NT2/D1 (cell line): Measurements from ENCODE around the gene DNAJC22.
"Not testable (repeated sequence)": the region's sequence is repeated elsewhere in the genome, so short reads cannot be mapped to it uniquely, and the experiment has no call there.

ENCODE experiments used
- DNase-seq: peaks from one replicate; pipeline ENCODE4 v3.0.0-alpha.2; 2011; ENCODE audit warnings: low read depth, low spot score
- H3K27me3 ChIP-seq: 2 replicates; pipeline ENCODE4 v1.6.0; 2011; ENCODE audit warnings: mild to moderate bottlenecking; ENCODE audit not compliant: insufficient read length, insufficient read depth
- H3K36me3 ChIP-seq: 2 replicates; pipeline ENCODE4 v1.6.1; 2011; ENCODE audit warnings: mild to moderate bottlenecking, low read length, mixed read lengths; ENCODE audit not compliant: insufficient read depth, insufficient read length
- H3K4me1 ChIP-seq: 2 replicates; pipeline ENCODE4 v1.5.1; 2011; ENCODE audit not compliant: insufficient read depth, insufficient read length
- H3K4me3 ChIP-seq: 2 replicates; pipeline ENCODE4 v1.5.1; 2011; ENCODE audit warnings: low read depth; ENCODE audit not compliant: insufficient read length
- H3K9ac ChIP-seq: 2 replicates; pipeline ENCODE4 v1.6.0; 2011; ENCODE audit warnings: low read depth; ENCODE audit not compliant: insufficient read length
- H3K9me3 ChIP-seq: 2 replicates; pipeline ENCODE4 v1.5.1; 2011; ENCODE audit warnings: mild to moderate bottlenecking, low read length; ENCODE audit not compliant: insufficient read depth
- SUZ12 ChIP-seq: IDR thresholded peaks from 2 replicates; pipeline ENCODE4 v1.6.1; 2011; ENCODE audit not compliant: insufficient read length, insufficient read depth; ENCODE audit errors: extremely low read depth
- YY1 ChIP-seq: IDR thresholded peaks from 2 replicates; pipeline ENCODE4 v1.6.1; 2011; ENCODE audit not compliant: insufficient read length, insufficient read depth
- ZNF274 ChIP-seq: IDR thresholded peaks from 2 replicates; pipeline ENCODE4 v1.6.1; 2011; ENCODE audit warnings: mild to moderate bottlenecking, low read depth, low read length

The DNAJC22 gene

DNA sequence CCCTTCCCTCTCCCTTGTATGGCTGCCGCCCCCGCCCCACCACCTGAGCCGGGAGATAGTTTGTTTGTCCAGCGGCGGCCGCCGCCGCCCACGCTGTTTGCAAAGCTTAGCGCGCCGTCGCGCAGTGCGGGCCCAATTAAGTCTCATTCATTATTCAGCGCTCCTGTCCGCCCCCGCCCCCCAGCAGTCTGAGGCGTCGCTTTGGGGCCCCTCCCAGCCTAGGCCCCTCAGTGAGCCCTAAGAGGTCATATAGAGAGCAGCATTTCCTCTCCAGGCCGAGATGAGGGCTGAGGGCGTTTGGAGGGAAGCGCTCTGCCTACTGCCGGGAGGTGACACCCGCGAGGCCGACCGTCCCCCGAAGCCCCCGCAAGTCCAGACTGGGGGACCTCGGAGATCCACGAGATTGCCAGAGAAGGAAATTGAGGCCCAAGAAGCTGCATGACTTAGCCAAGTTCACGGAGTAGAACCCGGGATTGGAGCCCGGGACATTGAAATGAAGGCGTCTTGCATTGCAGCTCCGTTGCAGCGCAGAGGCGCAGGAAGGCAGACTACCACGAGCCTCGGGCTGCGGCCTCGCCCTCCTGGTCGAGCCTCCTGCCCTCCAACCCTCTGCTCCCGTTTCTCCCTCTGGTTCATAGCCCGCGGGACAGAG, at the start of gene DNAJC22:
Gene DNAJC22, plus strand, starts transcription at position 230 of the 652 bp plus-strand sequence. CDS start 1,985 bp downstream, outside the sequence.
- no peak for TF ChIP-seq YY1
- TF ChIP-seq ZNF274: no peak
- TF ChIP-seq SUZ12: no peak
- H3K27me3 ChIP-seq: peaks cover 75% of the 10 kb centered on the region
- H3K4me1 ChIP-seq: peaks cover 13% of the 10 kb centered on the region
- H3K36me3 ChIP-seq: no peaks in the 10 kb centered on the region
- H3K9ac ChIP-seq: peak within 1 kb of the TSS; percentile 65
- H3K4me3 ChIP-seq: peak within 1 kb of the TSS; percentile 49
- DNase-seq: no peak
- no peaks in the 10 kb centered on the region for H3K9me3 ChIP-seq

DNA sequence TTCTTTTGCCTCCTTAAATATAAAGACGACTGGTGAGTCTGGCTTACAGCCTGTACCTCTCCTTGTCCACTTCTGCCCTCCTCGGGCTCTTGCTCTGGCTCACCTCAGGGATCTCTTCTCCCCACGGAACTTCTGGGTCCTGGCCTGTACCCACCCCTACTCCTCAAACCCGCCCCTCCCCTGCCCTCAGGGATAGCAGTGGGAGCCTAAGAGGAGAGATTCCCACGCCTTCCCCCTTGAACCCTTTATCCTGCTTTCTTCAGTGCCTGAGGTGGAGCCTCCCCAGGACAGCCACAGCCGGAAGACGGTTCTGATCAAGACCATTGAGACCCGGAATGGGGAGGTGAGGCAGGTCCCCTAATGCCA, 49.0 kb upstream of the DNAJC22 start:
- no peak for DNase-seq
- H3K4me1 ChIP-seq: peaks cover 32% of the 10 kb centered on the region
- H3K27me3 ChIP-seq: peaks cover 36% of the 10 kb centered on the region
- no peaks in the 10 kb centered on the region for H3K36me3 ChIP-seq
- TF ChIP-seq YY1 (no peak), ZNF274 (no peak), SUZ12 (no peak)
- peak overlapping the region; percentile 13 for H3K4me3 ChIP-seq
- peaks cover 16% of the 10 kb centered on the region; the same call in 1 of the 2 replicates for H3K9me3 ChIP-seq
- no peak overlapping the region for H3K9ac ChIP-seq

DNA sequence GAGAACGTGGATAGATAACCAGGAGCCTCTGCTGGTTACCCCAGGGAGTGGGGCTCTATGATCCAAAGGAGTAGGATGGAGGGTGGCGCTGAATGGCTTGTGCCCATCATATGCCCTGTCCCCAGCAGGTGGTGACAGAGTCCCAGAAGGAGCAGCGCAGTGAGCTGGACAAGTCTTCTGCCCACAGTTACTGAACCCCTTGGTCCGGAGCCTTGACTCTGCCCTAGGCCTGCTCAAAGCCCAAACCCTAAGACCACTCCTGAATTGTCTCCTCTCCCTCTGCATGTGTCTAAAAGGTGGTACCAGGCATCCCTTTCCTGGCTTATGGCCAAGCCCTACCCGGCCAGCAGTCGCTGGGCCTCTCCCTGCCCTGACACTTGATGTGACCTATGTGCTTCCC, 48.5 kb upstream of the DNAJC22 start:
- H3K4me1 ChIP-seq: peaks cover 28% of the 10 kb centered on the region
- no peak overlapping the region for H3K9ac ChIP-seq
- peaks cover 36% of the 10 kb centered on the region for H3K27me3 ChIP-seq
- H3K9me3 ChIP-seq: peaks cover 16% of the 10 kb centered on the region; the same call in 1 of the 2 replicates
- no peaks in the 10 kb centered on the region for H3K36me3 ChIP-seq
- DNase-seq: no peak
- TF ChIP-seq ZNF274: no peak
- no peak for TF ChIP-seq YY1
- TF ChIP-seq SUZ12: no peak
- no peak overlapping the region for H3K4me3 ChIP-seq

DNA sequence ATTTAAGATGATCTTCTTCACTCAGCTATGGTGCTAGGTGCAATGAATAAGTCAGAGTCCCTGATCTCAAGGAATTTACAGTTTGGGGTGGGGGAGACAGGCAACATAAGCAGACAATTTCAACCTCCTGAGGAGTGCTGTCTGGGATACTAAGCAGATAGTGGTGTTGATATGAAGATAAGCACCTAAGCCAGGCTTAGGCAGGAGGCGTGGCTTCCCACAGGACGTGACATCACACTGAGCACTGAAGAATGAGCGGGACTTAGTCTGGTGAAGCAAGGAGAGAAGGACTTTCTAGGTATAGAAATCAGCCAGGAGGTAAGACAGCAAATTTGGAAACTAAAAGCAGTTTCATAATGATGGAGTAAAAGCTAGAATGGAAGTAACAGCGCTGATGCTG, 44.9 kb upstream of the DNAJC22 start:
- H3K9me3 ChIP-seq: 0 out of 2 replicates have a peak, but pooled peaks cover under 1% of the 10 kb centered on the region
- no peak overlapping the region for H3K9ac ChIP-seq
- H3K27me3 ChIP-seq: peaks cover 18% of the 10 kb centered on the region
- no peak for DNase-seq
- H3K36me3 ChIP-seq: no peaks in the 10 kb centered on the region
- TF ChIP-seq SUZ12: no peak
- TF ChIP-seq YY1: no peak
- no peak for TF ChIP-seq ZNF274
- no peak overlapping the region for H3K4me3 ChIP-seq
- H3K4me1 ChIP-seq: peaks cover 5% of the 10 kb centered on the region

DNA sequence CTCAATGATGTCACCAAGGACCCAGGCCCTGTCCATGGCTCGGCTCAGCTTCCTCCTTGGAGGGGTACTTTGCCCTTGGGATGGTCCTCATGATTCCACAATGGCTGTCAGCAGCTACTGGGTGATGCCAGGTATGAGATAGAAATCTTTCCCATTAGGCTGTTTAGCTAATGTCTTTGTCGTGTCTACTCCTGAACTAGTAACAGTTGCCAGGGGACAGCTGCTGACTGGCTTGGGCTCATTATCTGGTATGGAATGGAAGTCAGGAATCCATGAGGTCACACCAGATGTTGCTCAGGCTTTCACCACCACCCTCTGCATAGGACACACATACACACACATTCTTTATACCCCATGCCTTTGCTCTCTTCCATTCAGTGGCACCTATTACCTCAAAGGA, 42.5 kb upstream of the DNAJC22 start:
- TF ChIP-seq ZNF274 (no peak), YY1 (no peak), SUZ12 (no peak)
- H3K27me3 ChIP-seq: no peaks in the 10 kb centered on the region
- DNase-seq: no peak
- H3K4me1 ChIP-seq: no peaks in the 10 kb centered on the region
- no peak overlapping the region for H3K4me3 ChIP-seq
- no peaks in the 10 kb centered on the region for H3K36me3 ChIP-seq
- H3K9ac ChIP-seq: no peak overlapping the region
- H3K9me3 ChIP-seq: no peaks in the 10 kb centered on the region

DNA sequence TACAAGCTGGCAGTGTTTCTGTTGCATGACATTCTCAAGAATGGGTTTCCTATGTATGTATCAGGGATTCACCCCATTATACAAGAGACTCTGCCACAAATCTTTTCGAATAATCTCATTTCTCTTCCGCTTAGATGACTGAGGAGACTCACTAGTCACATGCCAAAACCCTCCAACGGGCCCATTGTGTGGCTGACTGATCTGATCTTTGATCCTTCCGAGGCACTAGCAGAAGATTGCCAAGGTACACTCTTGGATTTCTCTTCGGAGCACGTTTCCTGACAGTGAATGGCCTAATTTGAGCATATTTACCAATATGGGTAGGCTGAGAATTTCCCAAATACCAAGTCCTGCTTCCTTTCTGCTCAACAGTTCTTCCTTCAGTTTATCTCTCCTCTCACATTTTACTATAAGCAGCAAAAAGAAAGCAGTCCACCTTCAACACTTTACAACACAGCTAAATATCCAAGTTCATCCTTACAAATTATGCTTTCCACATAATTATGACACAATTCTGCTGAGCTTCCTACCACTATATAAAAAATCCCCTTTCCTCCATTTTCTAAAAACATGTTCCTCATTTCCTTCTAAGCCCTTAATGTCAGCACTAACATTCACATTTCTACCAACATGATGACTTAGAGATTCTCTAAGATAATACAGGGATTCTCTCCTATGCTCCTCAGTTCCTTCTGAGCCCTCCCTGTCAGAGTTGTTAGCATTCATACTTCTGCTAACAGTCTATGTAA, 40.8 kb upstream of the DNAJC22 start:
- TF ChIP-seq SUZ12: no peak
- TF ChIP-seq YY1: no peak
- no peak for TF ChIP-seq ZNF274
- no peak for DNase-seq
- H3K4me3 ChIP-seq: no peak overlapping the region
- H3K4me1 ChIP-seq: no peaks in the 10 kb centered on the region
- no peak overlapping the region for H3K9ac ChIP-seq
- no peaks in the 10 kb centered on the region for H3K27me3 ChIP-seq
- no peaks in the 10 kb centered on the region for H3K9me3 ChIP-seq
- H3K36me3 ChIP-seq: no peaks in the 10 kb centered on the region

DNA sequence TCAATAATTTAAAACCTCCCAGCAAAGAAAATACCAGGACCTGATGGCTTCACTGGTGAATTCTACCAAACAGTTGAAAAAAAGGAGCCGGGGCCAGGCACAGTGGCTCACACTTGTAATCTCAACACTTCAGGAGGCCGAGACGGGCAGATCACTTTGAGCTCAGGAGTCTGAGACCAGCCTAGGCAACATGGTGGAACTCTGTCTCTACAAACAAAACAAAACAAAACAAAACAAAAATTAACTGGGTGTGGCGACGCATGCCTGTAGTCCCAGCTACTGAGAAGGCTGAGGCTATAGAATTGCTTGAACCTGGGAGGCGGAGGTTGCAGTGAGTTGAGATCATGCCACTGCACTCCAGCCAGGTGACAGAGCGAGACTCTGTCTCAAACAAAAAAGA, 37.3 kb upstream of the DNAJC22 start:
- no peak for DNase-seq
- Histone ChIP-seq H3K9ac (no peak overlapping the region), H3K36me3 (no peaks in the 10 kb centered on the region), H3K27me3 (no peaks in the 10 kb centered on the region), H3K4me3 (no peak overlapping the region), H3K4me1 (no peaks in the 10 kb centered on the region), H3K9me3 (no peaks in the 10 kb centered on the region)
- no peak for TF ChIP-seq SUZ12
- no peak for TF ChIP-seq YY1
- TF ChIP-seq ZNF274: no peak

DNA sequence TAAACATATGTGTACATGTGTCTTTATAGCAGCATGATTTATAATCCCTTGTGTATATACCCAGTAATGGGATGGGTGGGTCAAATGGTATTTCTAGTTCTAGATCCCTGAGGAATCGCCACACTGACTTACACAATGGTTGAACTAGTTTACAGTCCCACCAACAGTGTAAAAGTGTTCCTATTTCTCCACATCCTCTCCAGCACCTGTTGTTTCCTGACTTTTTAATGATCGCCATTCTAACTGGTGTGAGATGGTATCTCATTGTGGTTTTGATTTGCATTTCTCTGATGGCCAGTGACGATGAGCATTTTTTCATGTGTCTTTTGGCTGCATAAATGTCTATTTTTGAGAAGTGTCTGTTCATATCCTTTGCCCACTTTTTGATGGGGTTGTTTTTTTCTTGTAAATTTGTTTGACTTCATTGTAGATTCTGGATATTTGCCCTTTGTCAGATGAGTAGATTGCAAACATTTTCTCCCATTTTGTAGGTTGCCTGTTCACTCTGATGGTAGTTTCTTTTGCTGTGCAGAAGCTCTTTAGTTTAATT, 36.2 kb upstream of the DNAJC22 start:
- H3K27me3 ChIP-seq, H3K9me3 ChIP-seq, H3K4me1 ChIP-seq, H3K9ac ChIP-seq, H3K36me3 ChIP-seq, DNase-seq, H3K4me3 ChIP-seq: not testable (repeated sequence)
